H1 (cell line): ENCODE results near the gene CLEC1B. TPM values are rescaled to one million over a fixed set of nuclear protein-coding genes. Genes with fewer than 3 reads are reported as not detected.

Source experiments
- CTCF ChIA-PET: fragments of 300-600 bp; sonication (Branson Sonifier 250); formaldehyde crosslinking; loops from one replicate; lab custom pipeline; 2021; ENCODE audit not compliant: partially characterized antibody; lab: Charles Lee
- POLR2A ChIA-PET: fragments of 300-600 bp; sonication (Branson Sonifier 250); formaldehyde crosslinking; loops from one replicate; lab custom pipeline; 2021; ENCODE audit warnings: inconsistent platforms; ENCODE audit not compliant: partially characterized antibody; lab: Charles Lee
- DNase-seq, 2 experiments: peaks; one replicate each; pipeline versions ENCODE4 v3.0.0 to v3.0.0-alpha.2; 2010 to 2022; ENCODE audit warnings: low spot score in 2 of 2, low read depth in 1 of 2, mixed read lengths in 1 of 2
- FAIRE-seq: peaks from 2 replicates; lab custom pipeline; 2011; peaks lifted over from hg19 to GRCh38; lab: Jason Lieb, UNC
- H2AFZ ChIP-seq: 2 replicates; pipeline ENCODE4 v1.8.1; 2012; ENCODE audit warnings: low read length, inconsistent platforms
- H2AK5ac ChIP-seq: 2 replicates; pipeline ENCODE4 v1.6.1; 2013; ENCODE audit warnings: low read depth, low read length
- H2BK120ac ChIP-seq: replicated peaks from 2 replicates; pipeline ENCODE3; 2013; ENCODE audit warnings: low read depth, low read length, inconsistent platforms
- H2BK12ac ChIP-seq: 2 replicates; pipeline ENCODE4 v1.6.1; 2013; ENCODE audit warnings: low read depth, low read length
- H2BK15ac ChIP-seq: 2 replicates; pipeline ENCODE4 v1.6.1; 2013; ENCODE audit warnings: low read length
- H2BK20ac ChIP-seq: 2 replicates; pipeline ENCODE4 v1.6.1; 2013; ENCODE audit warnings: low read length
- H2BK5ac ChIP-seq: 2 replicates; pipeline ENCODE4 v1.6.1; 2013; ENCODE audit warnings: low read depth, low read length
- H3K14ac ChIP-seq: 2 replicates; pipeline ENCODE4 v1.6.1; 2013; ENCODE audit warnings: inconsistent platforms; ENCODE audit not compliant: insufficient read length
- H3K18ac ChIP-seq: 2 replicates; pipeline ENCODE4 v1.6.1; 2013; ENCODE audit warnings: low read length; ENCODE audit errors: extremely low read depth
- H3K23ac ChIP-seq: 2 replicates; pipeline ENCODE4 v1.6.1; 2013; ENCODE audit warnings: inconsistent platforms; ENCODE audit not compliant: insufficient read length
- H3K23me2 ChIP-seq: 2 replicates; pipeline ENCODE4 v1.6.1; 2013; ENCODE audit warnings: low read depth, low read length
- H3K27ac ChIP-seq: 2 replicates; pipeline ENCODE4 v1.6.1; 2011; ENCODE audit warnings: low read depth, low read length, inconsistent platforms
- H3K27me3 ChIP-seq, 4 experiments: replicated peaks in 1 of 4; 1 replicate in 1 of 4; 2 replicates in 3 of 4; pipeline versions ENCODE4 v1.6.1 to v1.8.1; 2011 to 2013; ENCODE audit warnings: low read length in 3 of 4, mild to moderate bottlenecking in 3 of 4, inconsistent platforms in 2 of 4, mixed read lengths in 2 of 4, moderate library complexity in 1 of 4; ENCODE audit not compliant: control insufficient read depth in 3 of 4, insufficient read depth in 3 of 4; ENCODE audit errors: extremely low read depth in 1 of 4
- H3K36me3 ChIP-seq, 4 experiments: 2 replicates each; pipeline versions ENCODE4 v1.6.1 to v1.8.1; 2011 to 2013; ENCODE audit warnings: mild to moderate bottlenecking in 4 of 4, low read length in 3 of 4, moderate library complexity in 2 of 4, control low read depth in 1 of 4, inconsistent platforms in 1 of 4; ENCODE audit not compliant: insufficient read depth in 4 of 4, control insufficient read depth in 2 of 4
- H3K4ac ChIP-seq: replicated peaks from 2 replicates; pipeline ENCODE3; 2013; ENCODE audit warnings: low read length, low read depth, mixed read lengths, inconsistent platforms; ENCODE audit not compliant: insufficient read length
- H3K4me1 ChIP-seq, 4 experiments: replicated peaks in 1 of 4; 1 replicate in 1 of 4; 2 replicates in 3 of 4; pipeline versions ENCODE4 v1.6.1 to v1.8.1; 2011 to 2013; ENCODE audit warnings: low read length in 3 of 4, inconsistent platforms in 2 of 4, mixed read lengths in 1 of 4; ENCODE audit not compliant: insufficient read depth in 4 of 4, control insufficient read depth in 3 of 4
- H3K4me2 ChIP-seq, 2 experiments: 2 replicates each; pipeline versions ENCODE4 v1.6.1 to v1.8.1; 2011 to 2013; ENCODE audit warnings: low read depth in 2 of 2, low read length in 2 of 2, control low read depth in 1 of 2, inconsistent platforms in 1 of 2, mild to moderate bottlenecking in 1 of 2; ENCODE audit not compliant: insufficient read depth in 1 of 2
- H3K4me3 ChIP-seq, 4 experiments: fragments of 200-600, 300-600 bp in 1 of 4; sonication (generic), shearing (Covaris generic), sonication (Bioruptor Twin) in 1 of 4; 2 replicates each; pipeline versions ENCODE4 v1.5.1 to v1.8.1; 2011 to 2016; ENCODE audit warnings: low read length in 4 of 4, low read depth in 3 of 4, control low read depth in 2 of 4, inconsistent platforms in 2 of 4, mild to moderate bottlenecking in 2 of 4, mixed read lengths in 1 of 4, moderate library complexity in 1 of 4; ENCODE audit not compliant: insufficient read depth in 2 of 4; ENCODE audit errors: extremely low read depth in 1 of 4
- H3K56ac ChIP-seq: replicated peaks from 2 replicates; pipeline ENCODE3; 2013; ENCODE audit warnings: low read depth, mild to moderate bottlenecking, mixed read lengths, low read length, inconsistent platforms; ENCODE audit not compliant: insufficient read length
- H3K79me1 ChIP-seq: 2 replicates; pipeline ENCODE4 v1.6.1; 2013; ENCODE audit warnings: low read depth, low read length, control low read depth
- H3K79me2 ChIP-seq, 2 experiments: 2 replicates each; pipeline versions ENCODE4 v1.6.1 to v1.8.1; 2012 to 2013; ENCODE audit warnings: low read length in 2 of 2, mild to moderate bottlenecking in 2 of 2, inconsistent platforms in 1 of 2; ENCODE audit not compliant: insufficient read depth in 2 of 2, control insufficient read depth in 1 of 2
- H3K9ac ChIP-seq, 4 experiments: replicated peaks in 1 of 4; 1 replicate in 1 of 4; 2 replicates in 3 of 4; pipeline versions ENCODE4 v1.6.1 to v1.8.1; 2011 to 2013; ENCODE audit warnings: low read depth in 3 of 4, low read length in 3 of 4, control low read depth in 2 of 4, mild to moderate bottlenecking in 2 of 4, moderate library complexity in 2 of 4, inconsistent platforms in 1 of 4; ENCODE audit errors: extremely low read depth in 1 of 4
- H3K9me3 ChIP-seq, 2 experiments: 2 replicates each; pipeline versions ENCODE4 v1.6.1 to v1.8.1; 2012 to 2013; ENCODE audit warnings: mild to moderate bottlenecking in 2 of 2, moderate library complexity in 2 of 2, control low read depth in 1 of 2, inconsistent platforms in 1 of 2, low read depth in 1 of 2, low read length in 1 of 2, mixed read lengths in 1 of 2; ENCODE audit not compliant: insufficient read depth in 2 of 2
- H4K20me1 ChIP-seq, 2 experiments: replicated peaks in 1 of 2; 2 replicates each; pipeline versions ENCODE3 to v1.8.1; 2011 to 2013; ENCODE audit warnings: inconsistent platforms in 2 of 2, low read length in 2 of 2, mild to moderate bottlenecking in 1 of 2; ENCODE audit not compliant: insufficient read depth in 2 of 2, control insufficient read depth in 1 of 2
- H4K5ac ChIP-seq: 2 replicates; pipeline ENCODE4 v1.6.1; 2013; ENCODE audit warnings: low read length, low read depth, mixed read lengths, inconsistent platforms; ENCODE audit not compliant: insufficient read length
- H4K8ac ChIP-seq: 2 replicates; pipeline ENCODE4 v1.8.0; 2013; ENCODE audit warnings: mild to moderate bottlenecking, moderate library complexity, low read length, inconsistent platforms; ENCODE audit not compliant: insufficient read depth; ENCODE audit errors: extremely low read depth
- H4K91ac ChIP-seq: replicated peaks from 2 replicates; pipeline ENCODE3; 2013; ENCODE audit warnings: low read length, mixed read lengths, inconsistent platforms; ENCODE audit not compliant: insufficient read length
- CBX5 ChIP-seq: fragments of 300-800, 300-1000 bp; sonication (generic); IDR thresholded peaks from 2 replicates; pipeline ENCODE4 v1.7.1; 2016; ENCODE audit warnings: antibody characterized with exemption, low read length, low read depth
- CHD1 ChIP-seq: IDR thresholded peaks from 2 replicates; pipeline ENCODE4 v1.6.1; 2012; ENCODE audit warnings: low read depth, low read length, improper control_type of control experiment
- CTBP2 ChIP-seq: IDR thresholded peaks from 2 replicates; pipeline ENCODE4 v1.7.0; 2011; ENCODE audit warnings: borderline replicate concordance, mild to moderate bottlenecking, moderate library complexity, mixed read lengths, low read length; ENCODE audit not compliant: insufficient read depth, insufficient read length
- EGR1 ChIP-seq: IDR thresholded peaks from 2 replicates; pipeline ENCODE4 v1.6.1; 2011; ENCODE audit warnings: low read depth, low read length, borderline replicate concordance
- EZH2 ChIP-seq: fragments of 200-600 bp; sonication (generic); IDR thresholded peaks from 2 replicates; pipeline ENCODE4 v1.7.1; 2012; ENCODE audit warnings: low read depth, mild to moderate bottlenecking, moderate library complexity, low read length, inconsistent platforms; ENCODE audit not compliant: severe bottlenecking
- GABPA ChIP-seq: IDR thresholded peaks from 2 replicates; pipeline ENCODE4 v1.6.1; 2011; ENCODE audit warnings: mild to moderate bottlenecking, low read length, moderate library complexity, borderline replicate concordance; ENCODE audit not compliant: insufficient read depth
- JUN ChIP-seq: IDR thresholded peaks from 2 replicates; pipeline ENCODE4 v1.6.1; 2011; ENCODE audit warnings: low read depth, mild to moderate bottlenecking, improper control_type of control experiment, low read length
- PHF8 ChIP-seq: fragments of 200-600 bp; sonication (generic); conservative IDR thresholded peaks from 2 replicates; pipeline ENCODE4 v1.7.1; 2012; ENCODE audit warnings: low read depth, mild to moderate bottlenecking, inconsistent platforms, low read length, moderate library complexity
- POLR2AphosphoS5 ChIP-seq: IDR thresholded peaks from 2 replicates; pipeline ENCODE4 v1.6.1; 2011; ENCODE audit warnings: low read depth, low read length
- POU5F1 ChIP-seq: IDR thresholded peaks from 2 replicates; pipeline ENCODE4 v1.6.1; 2011; ENCODE audit warnings: low read depth, mild to moderate bottlenecking, low read length, moderate library complexity
- RAD21 ChIP-seq, 2 experiments: IDR thresholded peaks in 1 of 2; conservative IDR thresholded peaks in 1 of 2; 2 replicates each; pipeline ENCODE4 v1.6.1; 2011; ENCODE audit warnings: low read depth in 2 of 2, low read length in 2 of 2, improper control_type of control experiment in 1 of 2, inconsistent platforms in 1 of 2, mild to moderate bottlenecking in 1 of 2, moderate library complexity in 1 of 2
- RBBP5 ChIP-seq: IDR thresholded peaks from 2 replicates; pipeline ENCODE4 v1.7.1; 2012; ENCODE audit warnings: low read depth, mild to moderate bottlenecking, inconsistent platforms, low read length, moderate library complexity, borderline replicate concordance
- SIRT6 ChIP-seq: IDR thresholded peaks from one replicate; pipeline ENCODE4 v1.7.1; 2012; ENCODE audit warnings: low read length, inconsistent platforms
- SP1 ChIP-seq: IDR thresholded peaks from 2 replicates; pipeline ENCODE4 v1.6.1; 2011; ENCODE audit warnings: low read depth, low read length
- SP4 ChIP-seq: IDR thresholded peaks from 2 replicates; pipeline ENCODE4 v1.6.1; 2012; ENCODE audit warnings: low read length, inconsistent platforms
- WGBS, 2 experiments: shearing (Covaris generic) in 1 of 2; methylation state at CpG; one replicate each; pipeline versions ENCODE4 v1.1.6 to v1.1.7; 2013 to 2015; ENCODE audit warnings: low lambda C conversion rate in 2 of 2, mixed read lengths in 2 of 2, inconsistent platforms in 1 of 2, low coverage in 1 of 2, missing lambda C conversion rate in 1 of 2; ENCODE audit not compliant: insufficient replicate concordance in 2 of 2, insufficient coverage in 1 of 2, insufficient read length in 1 of 2; ENCODE audit errors: extremely low coverage in 1 of 2, missing lambda C conversion rate in 1 of 2; 5-methylcytosine and 5-hydroxymethylcytosine counted together
- polyA plus RNA-seq, 7 experiments: library from polyadenylated mRNA; depleted of rRNA in 3 of 7; stranded (reverse) in 5 of 7; unstranded in 2 of 7; fragments of >200 nt in 5 of 7; fragments of 200-250 nt in 2 of 7; gene quantifications; 1 replicate in 5 of 7; 2 replicates in 1 of 7; 4 replicates in 1 of 7; pipeline versions ENCODE4 v1.2.1 to v1.2.3, GENCODE V29; 2011 to 2013; ENCODE audit warnings: missing spikeins in 2 of 7, mixed read lengths in 2 of 7
- total RNA-seq: library from RNA; stranded (reverse); fragmentation: NEBNext Ultra II Directional; extraction: Animal tissue kit (Norgen Biotek cat#: 25700); gene quantifications from 2 replicates; pipeline ENCODE4 v1.2.1, GENCODE V29; 2021

The CLEC1B gene
- total and polyA plus RNA-seq, 2 of the 8 experiments (the other 6 are each of a cell fraction or from before 2014, with no cell fraction given), result not detected

DNA sequence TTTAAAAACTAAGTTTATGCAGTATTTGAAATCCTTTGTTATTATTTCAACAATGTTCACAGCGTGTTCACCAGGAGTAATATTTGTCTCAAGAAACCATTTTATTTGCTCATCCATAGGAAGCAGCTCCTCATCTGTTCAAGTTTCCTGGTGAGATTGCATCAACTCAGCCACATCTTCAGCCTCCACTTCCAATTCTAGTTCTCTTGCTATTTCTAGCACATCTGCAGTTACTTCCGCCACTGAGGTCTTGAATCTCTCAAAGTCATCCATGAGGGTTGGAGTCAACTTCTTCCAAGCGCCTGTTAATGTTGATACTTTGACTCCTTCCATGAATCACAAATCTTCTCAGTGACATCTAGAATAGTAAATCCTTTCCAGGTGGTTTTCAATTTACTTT, 49.6 kb upstream of the CLEC1B start:
- no peak overlapping the region for H2BK5ac ChIP-seq
- POLR2A ChIA-PET, result no interaction called here
- TF ChIP-seq SP1 (no peak), CTBP2 (no peak), PHF8 (no peak), SIRT6 (no peak), CBX5 (no peak), RBBP5 (no peak), POLR2AphosphoS5 (no peak), RAD21 (IDR thresholded peaks at IDR 0.05 in 1 of 2, conservative IDR thresholded peaks at IDR 0.05 in 1 of 2; ENCODE audit: low read depth in 2 of 2, low read length in 2 of 2) (no peak), GABPA (no peak), POU5F1 (no peak), SP4 (no peak), JUN (no peak), CHD1 (no peak), EZH2 (no peak), EGR1 (no peak)

More for the DNA sequence above, 49.6 kb upstream of the CLEC1B start:
- Histone ChIP-seq H4K8ac (no peak overlapping the region), H3K23me2 (no peaks in the 10 kb centered on the region), H4K5ac (no peak overlapping the region), H2BK12ac (no peak overlapping the region), H3K36me3 (no peaks in the 10 kb centered on the region), H2BK15ac (no peak overlapping the region), H2BK20ac (no peak overlapping the region), H2BK120ac (no peak overlapping the region), H3K56ac (no peak overlapping the region), H3K18ac (no peak overlapping the region), H3K79me2 (no peaks in the 10 kb centered on the region), H4K91ac (no peak overlapping the region), H3K27me3 (no peaks in the 10 kb centered on the region), H3K9me3 (no peaks in the 10 kb centered on the region), H3K4ac (no peak overlapping the region), H3K27ac (no peak overlapping the region), H4K20me1 (no peaks in the 10 kb centered on the region), H3K23ac (no peak overlapping the region), H3K14ac (no peak overlapping the region), H3K4me3 (no peak overlapping the region), H3K4me1 (no peaks in the 10 kb centered on the region), H3K79me1 (no peaks in the 10 kb centered on the region), H3K4me2 (no peak overlapping the region), H2AFZ (no peak overlapping the region), H3K9ac (no peak overlapping the region), H2AK5ac (no peak overlapping the region)
- FAIRE-seq, result no peak
- no peak for DNase-seq
- 56% methylated on average over 3 of the region's 3 CpGs; no CpG with 5 or more reads in 1 of the 2 experiments for WGBS, 2 experiments
- CTCF ChIA-PET, result interaction anchor here (0.9 to 1.2 kb wide), 2 partner anchors 92 to 108 kb away, joined by 3 read pairs; no protein-coding TSS in a partner anchor
